Neural cell (in vitro differentiated cells): Measurements from ENCODE around the gene GP5. TPM values are rescaled to one million over a fixed set of nuclear protein-coding genes. Genes with fewer than 3 reads are reported as not detected.

ENCODE experiments used
- H2AFZ ChIP-seq: fragments of 200-600, 300-800 bp; sonication (generic), shearing (Covaris generic); 2 replicates; pipeline ENCODE4 v1.6.0; 2014; ENCODE audit warnings: low read depth, mild to moderate bottlenecking, antibody characterized with exemption, low read length, moderate library complexity
- H3F3A ChIP-seq: fragments of 200-600 bp; shearing (Covaris generic); 2 replicates; pipeline ENCODE4 v1.6.1; 2016; ENCODE audit warnings: mild to moderate bottlenecking, moderate library complexity, mixed read lengths, antibody characterized with exemption, low read length; ENCODE audit not compliant: insufficient read depth, poor library complexity, severe bottlenecking
- H3K27ac ChIP-seq: fragments of 200-600, 300-800 bp; sonication (generic), shearing (Covaris generic); 2 replicates; pipeline ENCODE4 v1.5.1; 2014; ENCODE audit warnings: mild to moderate bottlenecking, low read length, moderate library complexity
- H3K27me3 ChIP-seq: fragments of 300-800, 200-600 bp; sonication (generic), shearing (Covaris generic); 2 replicates; pipeline ENCODE4 v1.6.0; 2014; ENCODE audit warnings: mild to moderate bottlenecking, low read depth, low read length, moderate library complexity; ENCODE audit not compliant: insufficient read depth
- H3K36me3 ChIP-seq: fragments of 300-800, 200-600 bp; sonication (generic), shearing (Covaris generic); 2 replicates; pipeline ENCODE4 v1.5.1; 2014; ENCODE audit warnings: mild to moderate bottlenecking, antibody characterized with exemption, low read length, moderate library complexity; ENCODE audit not compliant: insufficient read depth
- H3K4me2 ChIP-seq: fragments of 300-800, 200-600 bp; sonication (generic), shearing (Covaris generic); 2 replicates; pipeline ENCODE4 v1.6.0; 2014; ENCODE audit warnings: mild to moderate bottlenecking, low read length
- H3K4me3 ChIP-seq: fragments of 300-800, 200-600 bp; sonication (generic), shearing (Covaris generic); 2 replicates; pipeline ENCODE4 v1.5.1; 2014; ENCODE audit warnings: mild to moderate bottlenecking, low read length, moderate library complexity
- H3K79me2 ChIP-seq: fragments of 200-600 bp; shearing (Covaris generic); replicated peaks from 2 replicates; pipeline ENCODE4 v1.6.0; 2014; ENCODE audit warnings: mild to moderate bottlenecking, low read length, moderate library complexity; ENCODE audit not compliant: insufficient read depth
- H3K9ac ChIP-seq: fragments of 300-800, 200-600 bp; sonication (generic), shearing (Covaris generic); 2 replicates; pipeline ENCODE4 v1.6.1; 2016; ENCODE audit warnings: mild to moderate bottlenecking, low read length, mixed read lengths
- H3K9me2 ChIP-seq: fragments of 200-600 bp; shearing (Covaris generic); 2 replicates; pipeline ENCODE4 v1.6.1; 2016; ENCODE audit warnings: mild to moderate bottlenecking, low read length, mixed read lengths; ENCODE audit not compliant: insufficient read depth
- H3K9me3 ChIP-seq: fragments of 200-600, 300-800 bp; sonication (generic), shearing (Covaris generic); 2 replicates; pipeline ENCODE4 v1.6.1; 2016; ENCODE audit warnings: mild to moderate bottlenecking, mixed run types, low read length, moderate library complexity, mixed read lengths
- H4K20me1 ChIP-seq: fragments of 200-600 bp; shearing (Covaris generic); 2 replicates; pipeline ENCODE4 v1.6.1; 2016; ENCODE audit warnings: mild to moderate bottlenecking, mixed run types; ENCODE audit not compliant: insufficient read depth
- CTCF ChIP-seq: fragments of 450-650 bp; IDR thresholded peaks from 2 replicates; pipeline ENCODE4 v1.5.1; 2014; ENCODE audit warnings: antibody characterized with exemption, mild to moderate bottlenecking, moderate library complexity; ENCODE audit not compliant: poor library complexity, severe bottlenecking
- EP300 ChIP-seq: fragments of 450-650 bp; conservative IDR thresholded peaks from 2 replicates; pipeline ENCODE4 v1.6.1; 2014; ENCODE audit warnings: antibody characterized with exemption, mild to moderate bottlenecking, moderate library complexity; ENCODE audit not compliant: poor library complexity, severe bottlenecking
- EZH2 ChIP-seq: fragments of 200-600, 300-800 bp; shearing (Covaris generic), sonication (generic); IDR thresholded peaks from 2 replicates; pipeline ENCODE4 v1.6.1; 2014; ENCODE audit warnings: antibody characterized with exemption, low read length, borderline replicate concordance, mild to moderate bottlenecking; ENCODE audit not compliant: insufficient read depth, poor library complexity, severe bottlenecking
- MXI1 ChIP-seq: fragments of 450-650 bp; conservative IDR thresholded peaks from 2 replicates; pipeline ENCODE4 v1.6.1; 2014; ENCODE audit warnings: antibody characterized with exemption, mild to moderate bottlenecking; ENCODE audit not compliant: poor library complexity, severe bottlenecking
- POLR2AphosphoS5 ChIP-seq: IDR thresholded peaks from 2 replicates; pipeline ENCODE4 v1.6.1; 2012
- RAD21 ChIP-seq: fragments of 450-650 bp; conservative IDR thresholded peaks from 2 replicates; pipeline ENCODE4 v1.6.1; 2014; ENCODE audit warnings: antibody characterized with exemption, mild to moderate bottlenecking, moderate library complexity
- REST ChIP-seq: IDR thresholded peaks from 2 replicates; pipeline ENCODE4 v1.6.1; 2012; ENCODE audit warnings: borderline replicate concordance
- SMC3 ChIP-seq: fragments of 450-650 bp; conservative IDR thresholded peaks from 2 replicates; pipeline ENCODE4 v1.6.1; 2014; ENCODE audit warnings: antibody characterized with exemption, mild to moderate bottlenecking, moderate library complexity; ENCODE audit not compliant: poor library complexity
- TAF1 ChIP-seq: IDR thresholded peaks from 2 replicates; pipeline ENCODE4 v1.6.1; 2012; ENCODE audit warnings: low read depth
- polyA plus RNA-seq: library from polyadenylated mRNA; depleted of rRNA; stranded (reverse); fragments of >200 nt; gene quantifications from 2 replicates; pipeline ENCODE4 v1.2.3, GENCODE V29; 2014

The GP5 gene
- polyA plus RNA-seq, 1 donor from 2014 or later: 0.14 TPM

- no peaks in the 10 kb centered on the region for H3K27me3 ChIP-seq
- TF ChIP-seq EP300 (no peak), TAF1 (no peak), POLR2AphosphoS5 (no peak), SMC3 (no peak), CTCF (no peak), REST (no peak), MXI1 (no peak)
- H3F3A ChIP-seq: no peaks in the 10 kb centered on the region
- no peak overlapping the region for H3K4me3 ChIP-seq
- H3K79me2 ChIP-seq: no peaks in the 10 kb centered on the region
- no peak overlapping the region for H3K27ac ChIP-seq
- H3K9me3 ChIP-seq: no peaks in the 10 kb centered on the region
- H3K4me2 ChIP-seq: no peak overlapping the region
- H3K9ac ChIP-seq: no peak overlapping the region
- H3K9me2 ChIP-seq: no peaks in the 10 kb centered on the region
- H2AFZ ChIP-seq: no peak overlapping the region
- H3K36me3 ChIP-seq: peaks cover 12% of the 10 kb centered on the region
- H4K20me1 ChIP-seq: no peaks in the 10 kb centered on the region
These were observed 48.1 kb upstream of the GP5 start for GRCh38 chr3:194447161-194447560.

- H2AFZ ChIP-seq: no peak overlapping the region
- peaks cover 8% of the 10 kb centered on the region for H3K36me3 ChIP-seq
- TF ChIP-seq TAF1 (no peak), EZH2 (no peak), SMC3 (no peak), CTCF (no peak), MXI1 (no peak), EP300 (no peak), RAD21 (no peak), POLR2AphosphoS5 (no peak), REST (no peak)
- H4K20me1 ChIP-seq: no peaks in the 10 kb centered on the region
- no peaks in the 10 kb centered on the region for H3K79me2 ChIP-seq
- no peak overlapping the region for H3K4me3 ChIP-seq
- H3K9me2 ChIP-seq: no peaks in the 10 kb centered on the region
- no peaks in the 10 kb centered on the region for H3K27me3 ChIP-seq
- no peaks in the 10 kb centered on the region for H3K9me3 ChIP-seq
- no peak overlapping the region for H3K4me2 ChIP-seq
- no peaks in the 10 kb centered on the region for H3F3A ChIP-seq
- no peak overlapping the region for H3K9ac ChIP-seq
- H3K27ac ChIP-seq: no peak overlapping the region
These were observed 47.7 kb upstream of the GP5 start for GRCh38 chr3:194446754-194447153.
